HepG2 (cell line): ENCODE measurements around the gene CMIP. TPM values are rescaled to one million over a fixed set of nuclear protein-coding genes. Genes with fewer than 3 reads are reported as not detected.

Experiments
- GMEB2 ChIP-seq: IDR thresholded peaks from 2 replicates; pipeline ENCODE4 v1.6.1; 2016; ENCODE audit warnings: missing biosample characterization, missing genetic modification reagents, low read depth
- IKZF1 ChIP-seq: fragments of 450-650 bp; IDR thresholded peaks from 2 replicates; pipeline ENCODE4 v1.7.1; 2016
- MTF2 ChIP-seq: sonication (generic); formaldehyde crosslinking; IDR thresholded peaks from 2 replicates; pipeline ENCODE4 v1.5.0; 2020; ENCODE audit warnings: missing genetic modification reagents, borderline replicate concordance
- PBX2 ChIP-seq: IDR thresholded peaks from 2 replicates; pipeline ENCODE4 v1.6.1; 2016; ENCODE audit warnings: control low read depth
- RARA ChIP-seq: IDR thresholded peaks from 2 replicates; pipeline ENCODE4 v1.6.1; 2016; ENCODE audit warnings: missing genetic modification reagents, missing compliant biosample characterization
- RBFOX2 ChIP-seq: fragments of 200-400 bp; formaldehyde crosslinking; IDR thresholded peaks from 2 replicates; pipeline ENCODE4 v1.6.1; 2017; ENCODE audit warnings: low read depth, mild to moderate bottlenecking, low read length
- RERE ChIP-seq: IDR thresholded peaks from 2 replicates; pipeline ENCODE4 v1.6.1; 2016; ENCODE audit warnings: low read depth, missing genetic modification reagents, missing compliant biosample characterization
- SP5 ChIP-seq: IDR thresholded peaks from 2 replicates; pipeline ENCODE4 v1.6.1; 2016; ENCODE audit warnings: low read depth, borderline replicate concordance
- TBL1XR1 ChIP-seq: fragments of 150-350 bp; IDR thresholded peaks from 2 replicates; pipeline ENCODE4 v1.6.1; 2014; ENCODE audit warnings: borderline replicate concordance, low read length; ENCODE audit not compliant: partially characterized antibody
- TBX2 ChIP-seq: sonication (generic); formaldehyde crosslinking; IDR thresholded peaks from 2 replicates; pipeline ENCODE4 v1.5.0; 2020; ENCODE audit warnings: missing genetic modification reagents, mild to moderate bottlenecking, borderline replicate concordance
- ZFP62 ChIP-seq: sonication (generic); formaldehyde crosslinking; IDR thresholded peaks from 2 replicates; pipeline ENCODE4 v1.4.0; 2020; ENCODE audit warnings: missing genetic modification reagents
- ZFP82 ChIP-seq: sonication (generic); formaldehyde crosslinking; IDR thresholded peaks from 2 replicates; pipeline ENCODE4 v1.5.1; 2020; ENCODE audit warnings: mild to moderate bottlenecking, missing genetic modification reagents, borderline replicate concordance
- ZKSCAN8 ChIP-seq: IDR thresholded peaks from 2 replicates; pipeline ENCODE4 v1.6.1; 2016; ENCODE audit warnings: borderline replicate concordance, missing genetic modification reagents, missing compliant biosample characterization
- ZNF138 ChIP-seq: sonication (generic); formaldehyde crosslinking; IDR thresholded peaks from 2 replicates; pipeline ENCODE4 v1.5.0; 2020; ENCODE audit warnings: mild to moderate bottlenecking, low read depth, missing genetic modification reagents
- ZNF296 ChIP-seq: sonication (generic); formaldehyde crosslinking; conservative IDR thresholded peaks from 2 replicates; pipeline ENCODE4 v1.5.0; 2020; ENCODE audit warnings: mild to moderate bottlenecking, missing genetic modification reagents
- ZNF382 ChIP-seq: sonication (generic); formaldehyde crosslinking; IDR thresholded peaks from 2 replicates; pipeline ENCODE4 v1.5.0; 2020; ENCODE audit warnings: missing genetic modification reagents, mild to moderate bottlenecking, borderline replicate concordance
- ZNF432 ChIP-seq: sonication (generic); formaldehyde crosslinking; IDR thresholded peaks from 2 replicates; pipeline ENCODE4 v1.5.0; 2020; ENCODE audit warnings: missing genetic modification reagents, mild to moderate bottlenecking, borderline replicate concordance
- ZNF44 ChIP-seq: sonication (generic); formaldehyde crosslinking; IDR thresholded peaks from 2 replicates; pipeline ENCODE4 v1.5.1; 2020; ENCODE audit warnings: mild to moderate bottlenecking, missing genetic modification reagents
- ZNF501 ChIP-seq: sonication (generic); formaldehyde crosslinking; IDR thresholded peaks from 2 replicates; pipeline ENCODE4 v1.5.1; 2020; ENCODE audit warnings: mild to moderate bottlenecking, moderate library complexity, missing genetic modification reagents
- ZNF572 ChIP-seq: sonication (generic); formaldehyde crosslinking; IDR thresholded peaks from 2 replicates; pipeline ENCODE4 v1.5.1; 2020; ENCODE audit warnings: mild to moderate bottlenecking, missing genetic modification reagents
- ZNF782 ChIP-seq: sonication (generic); formaldehyde crosslinking; IDR thresholded peaks from 2 replicates; pipeline ENCODE4 v1.4.0; 2020; ENCODE audit warnings: missing genetic modification reagents, mild to moderate bottlenecking, borderline replicate concordance
- ZSCAN25 ChIP-seq: sonication (generic); formaldehyde crosslinking; IDR thresholded peaks from 2 replicates; pipeline ENCODE4 v1.8.0; 2022; ENCODE audit warnings: mild to moderate bottlenecking, missing genetic modification reagents
- ZSCAN30 ChIP-seq: sonication (generic); formaldehyde crosslinking; IDR thresholded peaks from 2 replicates; pipeline ENCODE4 v1.5.0; 2020; ENCODE audit warnings: mild to moderate bottlenecking, missing genetic modification reagents
- polyA plus RNA-seq, 8 experiments: library from polyadenylated mRNA; depleted of rRNA in 3 of 8; stranded (reverse) in 7 of 8; unstranded in 1 of 8; fragments of >200 nt; fragmentation: Illumina TruSeq in 4 of 8; extraction: Trizol in 4 of 8; gene quantifications; 2 replicates each; pipeline versions ENCODE4 v1.2.1 to v1.2.3, GENCODE V29; 2011 to 2016; ENCODE audit warnings: low read depth in 4 of 8, missing spikeins in 1 of 8, mixed read lengths in 1 of 8; ENCODE audit not compliant: insufficient read depth in 1 of 8
- total RNA-seq, 5 experiments: library from RNA; depleted of rRNA; stranded (reverse); fragments of >200 nt; fragmentation: Illumina TruSeq; extraction: Trizol; gene quantifications; 2 replicates each; pipeline ENCODE4 v1.2.3, GENCODE V29; 2016; ENCODE audit warnings: low read depth in 1 of 5

CMIP gene
- total and polyA plus RNA-seq, 2 of the 13 experiments (the other 11 are each of a cell fraction or from before 2014, with no cell fraction given) = 10.9 to 18.1 TPM

- TF ChIP-seq ZNF138 (CRISPR knock-in tag) = no peak
- TF ChIP-seq ZNF382 (CRISPR knock-in tag) = no peak
- no peak; the same call in 1 of the 2 replicates for TF ChIP-seq ZNF782 (CRISPR knock-in tag)
- no peak for TF ChIP-seq ZNF432 (CRISPR knock-in tag)
- 0 out of 2 replicates have a peak, but pooled peaks have one; percentile 40 for TF ChIP-seq ZSCAN25 (CRISPR knock-in tag)
- TF ChIP-seq GMEB2 (CRISPR knock-in tag) = no peak
- TF ChIP-seq RBFOX2 = peak; percentile 50; the same call in 1 of the 2 replicates
- TF ChIP-seq ZKSCAN8 (CRISPR knock-in tag) = no peak
- TF ChIP-seq SP5 (CRISPR knock-in tag) = peak; percentile 79
- no peak for TF ChIP-seq MTF2
- TF ChIP-seq ZFP62 (CRISPR knock-in tag) = no peak
- no peak for TF ChIP-seq RERE
- 0 out of 2 replicates have a peak, but pooled peaks have one; percentile 49 for TF ChIP-seq ZFP82
- TF ChIP-seq ZNF501 (CRISPR knock-in tag) = 0 out of 2 replicates have a peak, but pooled peaks have one; percentile 3
- no peak for TF ChIP-seq ZNF44 (CRISPR knock-in tag)
- TF ChIP-seq IKZF1 = no peak
- TF ChIP-seq TBL1XR1 = peak; percentile 66
- TF ChIP-seq ZSCAN30 (CRISPR knock-in tag) = no peak; the same call in 1 of the 2 replicates
- no peak for TF ChIP-seq PBX2 (CRISPR knock-in tag)
- TF ChIP-seq ZNF572 (CRISPR knock-in tag) = 0 out of 2 replicates have a peak, but pooled peaks have one; percentile 61
- TF ChIP-seq TBX2 = 0 out of 2 replicates have a peak, but pooled peaks have one; percentile 39
- peak; percentile 96 for TF ChIP-seq RARA (CRISPR knock-in tag)
- no peak for TF ChIP-seq ZNF296 (CRISPR knock-in tag)
Measured at GRCh38 chr16:81457326-81458133, 12.9 kb downstream of the CMIP start (continued).
